Fibroblast of mammary gland (primary cell): Measurements from ENCODE around the gene DDO.

Source experiments
- DNase-seq: peaks from one replicate; pipeline ENCODE4 v3.0.0-alpha.2; 2010; ENCODE audit warnings: low read depth
- H3K4me3 ChIP-seq: 2 replicates; pipeline ENCODE4 v1.5.1; 2011; ENCODE audit warnings: low read depth, mild to moderate bottlenecking, low read length, moderate library complexity; ENCODE audit not compliant: control insufficient read depth
- CTCF ChIP-seq: conservative IDR thresholded peaks from 2 replicates; pipeline ENCODE4 v1.5.1; 2011; ENCODE audit warnings: low read depth, low read length, inconsistent platforms; ENCODE audit not compliant: control insufficient read depth, insufficient read depth

Gene DDO

GRCh38 chr6:110358553-110359160 is 56.7 kb downstream of the DDO start:
- DNase-seq = no peak
- no peak for TF ChIP-seq CTCF
- peak overlapping the region; percentile 15 for H3K4me3 ChIP-seq

DNA sequence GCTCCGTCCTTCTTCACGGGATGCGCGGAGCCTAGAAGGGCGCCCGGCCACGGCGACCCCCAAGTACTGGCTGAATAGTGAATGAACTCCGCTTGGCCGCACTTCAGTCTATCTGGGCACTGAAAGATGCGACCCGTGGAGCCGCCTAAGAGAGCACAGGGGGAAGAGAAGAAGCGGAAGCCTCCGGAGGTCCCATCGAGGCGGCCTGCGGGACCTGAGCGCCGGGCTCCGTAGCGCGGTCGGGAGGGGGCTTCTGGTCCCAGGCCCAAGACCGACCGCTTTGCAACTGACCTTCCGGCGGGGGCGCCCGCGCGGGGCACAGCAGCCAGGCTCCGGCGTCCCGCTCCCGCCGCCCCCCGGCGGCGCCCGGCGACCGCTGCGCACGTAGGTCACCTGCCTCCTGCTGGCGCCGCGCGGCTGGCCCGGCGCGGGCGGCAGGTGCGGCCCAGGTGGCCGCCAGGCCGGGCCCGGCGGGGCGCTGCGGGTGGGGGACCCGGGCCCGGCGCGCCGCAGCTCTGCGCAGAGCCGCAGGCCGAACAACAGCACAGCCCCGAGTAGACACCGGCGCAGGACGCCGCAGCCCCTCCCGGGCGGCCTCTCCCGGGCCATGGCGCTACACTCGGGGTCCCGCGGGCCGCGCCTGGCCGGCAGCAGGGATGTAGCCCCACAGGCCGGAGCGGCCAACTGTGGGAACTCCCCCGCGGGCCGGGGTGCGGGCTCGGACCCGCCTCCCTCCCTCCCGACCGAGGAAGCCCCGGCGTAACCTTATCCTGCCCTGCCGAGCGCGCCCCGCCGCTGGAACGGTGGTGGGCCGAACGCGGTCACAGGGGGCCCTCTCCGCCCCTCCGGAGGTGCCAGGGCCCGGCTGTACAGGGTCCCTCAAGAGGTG is 57.5 kb downstream of the DDO start, which contains the start of gene METTL24:
Gene METTL24 (minus strand): TSS at position 686 of the 889 bp plus-strand sequence. CDS start 77 bp downstream, at position 609.
- no peak for TF ChIP-seq CTCF
- DNase-seq = no peak
- peak within 1 kb of the TSS; percentile 39 for H3K4me3 ChIP-seq

- peak overlapping the region; percentile 39 for H3K4me3 ChIP-seq
- no peak for TF ChIP-seq CTCF
- peak; percentile 3 for DNase-seq
Observed at GRCh38 chr6:110357298-110357663, 58.1 kb downstream of the DDO start.

DNA sequence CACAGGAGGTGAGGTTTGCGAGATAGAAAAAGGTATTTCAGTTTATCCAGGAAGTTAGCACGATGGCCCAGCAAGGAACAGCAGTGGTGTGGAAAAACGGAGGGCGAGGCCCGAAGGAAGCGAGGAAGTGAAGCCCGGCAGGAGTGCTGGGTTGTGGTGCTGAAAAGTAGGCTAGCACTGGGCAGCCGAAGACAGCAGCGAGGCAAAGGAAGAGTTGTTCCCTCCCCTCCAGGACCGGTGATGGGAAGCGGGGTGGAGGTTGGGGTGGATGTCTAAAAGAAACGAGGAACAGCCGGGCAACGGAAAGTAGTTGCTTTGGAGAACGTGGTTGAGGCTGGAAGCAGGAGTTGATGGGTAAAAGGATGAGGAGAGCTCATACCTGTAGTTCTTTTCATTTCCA is 58.6 kb downstream of the DDO start:
- TF ChIP-seq CTCF = no peak
- DNase-seq = no peak

DNA sequence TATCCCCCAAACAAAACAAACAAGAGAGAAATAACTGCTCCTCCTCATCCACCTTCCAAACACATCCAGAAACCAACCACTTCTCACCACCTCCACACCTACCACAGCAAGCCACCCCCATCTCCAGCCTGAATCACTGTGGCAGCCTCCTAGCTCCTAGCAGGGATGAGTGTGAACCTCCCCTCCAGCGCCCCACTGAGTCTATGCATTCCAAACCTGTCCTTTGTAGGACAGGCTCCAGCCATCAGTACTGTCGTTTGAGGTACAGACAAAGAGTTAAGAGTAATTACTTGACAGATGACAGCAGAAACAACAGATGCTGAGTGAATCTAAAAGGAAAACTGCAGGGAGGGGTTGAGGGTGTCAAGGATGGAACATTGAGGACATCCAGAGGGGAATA is 59.6 kb downstream of the DDO start:
- no peak overlapping the region for H3K4me3 ChIP-seq
- DNase-seq = no peak
- no peak for TF ChIP-seq CTCF

More for the DNA sequence above, 58.6 kb downstream of the DDO start:
- H3K4me3 ChIP-seq = no peak overlapping the region

- H3K4me3 ChIP-seq = no peak overlapping the region
- DNase-seq = no peak
- no peak for TF ChIP-seq CTCF
Observed at GRCh38 chr6:110355022-110355421, 60.4 kb downstream of the DDO start.
